Fibroblast of skin of scalp (primary cell): ENCODE measurements around the gene GPR17.

Experiments
- DNase-seq: peaks from one replicate; pipeline ENCODE4 v3.0.0-alpha.2; 2013

The GPR17 gene

GRCh38 chr2:127672341-127673224 is 26.6 kb downstream of the GPR17 start:
- no peak for DNase-seq

GRCh38 chr2:127673291-127674069 is 27.5 kb downstream of the GPR17 start:
- DNase-seq: peak; percentile 31

- DNase-seq: peak; percentile 27
Measured at GRCh38 chr2:127674241-127675209, 28.6 kb downstream of the GPR17 start.

GRCh38 chr2:127675331-127676261 is 29.6 kb downstream of the GPR17 start, which contains the start of gene LIMS2:
LIMS2 (minus strand) TSS chr2:127675530; CDS start chr2:127675024, 506 bp downstream.
- peak; percentile 74 for DNase-seq

- no peak for DNase-seq
Measured at GRCh38 chr2:127676906-127677305, 31.0 kb downstream of the GPR17 start.

GRCh38 chr2:127678531-127678930 is 32.6 kb downstream of the GPR17 start:
- no peak for DNase-seq

GRCh38 chr2:127678991-127679390 is 33.0 kb downstream of the GPR17 start:
- DNase-seq: no peak

GRCh38 chr2:127679680-127680361 is 33.9 kb downstream of the GPR17 start:
- no peak for DNase-seq

GRCh38 chr2:127680706-127681287 is 34.8 kb downstream of the GPR17 start:
- DNase-seq: no peak

- no peak for DNase-seq
Measured at GRCh38 chr2:127681288-127681804, 35.4 kb downstream of the GPR17 start.

- no peak for DNase-seq
Measured at GRCh38 chr2:127681976-127682857, 36.3 kb downstream of the GPR17 start.

GRCh38 chr2:127683056-127683455 is 37.1 kb downstream of the GPR17 start:
- no peak for DNase-seq

- DNase-seq: peak; percentile 58
Measured at GRCh38 chr2:127683757-127684156, 37.8 kb downstream of the GPR17 start.

- no peak for DNase-seq
Measured at GRCh38 chr2:127685410-127686080, 39.6 kb downstream of the GPR17 start.

- DNase-seq: no peak
Measured at GRCh38 chr2:127688405-127688804, 42.5 kb downstream of the GPR17 start.

GRCh38 chr2:127690696-127691095 is 44.7 kb downstream of the GPR17 start:
- no peak for DNase-seq

GRCh38 chr2:127694986-127695385 is 49.0 kb downstream of the GPR17 start:
- DNase-seq: no peak
